DND-41 (cell line): Measurements from ENCODE around the gene OR51B4.

ENCODE experiments used
- EZH2 ChIP-seq: IDR thresholded peaks from 3 replicates; pipeline ENCODE4 v1.6.1; 2012; ENCODE audit warnings: borderline replicate concordance, low read depth, mild to moderate bottlenecking, moderate library complexity, low read length, inconsistent platforms; ENCODE audit not compliant: severe bottlenecking
- TF ChIP-seq, protein P1 (sequence below): IDR thresholded peaks from 2 replicates; pipeline ENCODE4 v1.5.1; 2012; ENCODE audit warnings: borderline replicate concordance, low read length, moderate library complexity, mild to moderate bottlenecking; ENCODE audit not compliant: poor library complexity, severe bottlenecking; ENCODE audit errors: extremely low read depth

DNA sequence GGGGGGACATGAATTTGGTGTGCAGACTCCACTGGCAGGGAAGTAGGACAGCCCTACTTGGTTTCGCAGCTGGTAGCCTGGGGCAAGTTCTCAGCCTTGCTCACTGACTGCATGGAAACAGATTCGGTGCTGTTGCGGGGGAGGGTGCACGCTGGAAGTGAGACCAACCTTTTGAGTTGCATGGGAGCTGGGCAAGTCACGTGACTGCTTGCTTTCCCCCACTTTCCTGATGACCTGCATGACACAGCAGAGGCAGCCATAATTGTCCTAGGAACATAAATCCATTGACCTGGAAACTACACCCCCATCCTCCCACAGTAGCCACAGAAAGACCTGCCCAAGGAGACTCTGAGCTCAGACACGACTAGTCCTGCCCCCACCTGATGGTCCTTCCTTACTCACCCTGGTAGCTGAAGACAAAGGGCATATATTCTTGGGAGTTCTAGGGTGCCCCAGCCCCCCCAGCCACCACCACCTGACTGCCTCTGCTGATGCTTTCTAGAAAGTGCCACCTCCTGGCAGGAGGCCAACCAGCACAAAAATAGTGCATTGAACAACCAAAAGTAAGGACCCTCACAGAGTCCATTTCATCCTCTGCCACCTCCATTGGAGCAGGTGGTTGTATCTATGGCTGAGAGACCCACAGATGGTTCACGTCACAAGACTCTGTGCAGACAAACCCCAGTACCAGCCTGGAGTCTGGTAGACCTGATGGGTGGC is 43.0 kb downstream of the OR51B4 start:
- TF ChIP-seq, protein P1, sequence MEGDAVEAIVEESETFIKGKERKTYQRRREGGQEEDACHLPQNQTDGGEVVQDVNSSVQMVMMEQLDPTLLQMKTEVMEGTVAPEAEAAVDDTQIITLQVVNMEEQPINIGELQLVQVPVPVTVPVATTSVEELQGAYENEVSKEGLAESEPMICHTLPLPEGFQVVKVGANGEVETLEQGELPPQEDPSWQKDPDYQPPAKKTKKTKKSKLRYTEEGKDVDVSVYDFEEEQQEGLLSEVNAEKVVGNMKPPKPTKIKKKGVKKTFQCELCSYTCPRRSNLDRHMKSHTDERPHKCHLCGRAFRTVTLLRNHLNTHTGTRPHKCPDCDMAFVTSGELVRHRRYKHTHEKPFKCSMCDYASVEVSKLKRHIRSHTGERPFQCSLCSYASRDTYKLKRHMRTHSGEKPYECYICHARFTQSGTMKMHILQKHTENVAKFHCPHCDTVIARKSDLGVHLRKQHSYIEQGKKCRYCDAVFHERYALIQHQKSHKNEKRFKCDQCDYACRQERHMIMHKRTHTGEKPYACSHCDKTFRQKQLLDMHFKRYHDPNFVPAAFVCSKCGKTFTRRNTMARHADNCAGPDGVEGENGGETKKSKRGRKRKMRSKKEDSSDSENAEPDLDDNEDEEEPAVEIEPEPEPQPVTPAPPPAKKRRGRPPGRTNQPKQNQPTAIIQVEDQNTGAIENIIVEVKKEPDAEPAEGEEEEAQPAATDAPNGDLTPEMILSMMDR, result no peak
- no peak for TF ChIP-seq EZH2
